ENCODE data around the gene ASTN2. TPM values are rescaled to one million over a fixed set of nuclear protein-coding genes. Genes with fewer than 3 reads are reported as not detected.

Gene ASTN2
- total and polyA plus RNA-seq, 2 donors: 3.1 to 10.2 TPM

- no peak overlapping the region for H3K27ac ChIP-seq (ENCODE audit: low read depth)
- DNase-seq (ENCODE audit: extremely low spot score): no peak
- H3K4me3 ChIP-seq (ENCODE audit: low read depth, low read length): no peak overlapping the region
- 73% methylated on average over 2 of the region's 2 CpGs for WGBS
- H3K4me1 ChIP-seq (ENCODE audit: insufficient read depth): no peaks in the 10 kb centered on the region
- no peaks in the 10 kb centered on the region for H3K36me3 ChIP-seq (ENCODE audit: insufficient read depth)
These were observed 651.1 kb downstream of the ASTN2 start for GRCh38 chr9:116763770-116764169.

DNA sequence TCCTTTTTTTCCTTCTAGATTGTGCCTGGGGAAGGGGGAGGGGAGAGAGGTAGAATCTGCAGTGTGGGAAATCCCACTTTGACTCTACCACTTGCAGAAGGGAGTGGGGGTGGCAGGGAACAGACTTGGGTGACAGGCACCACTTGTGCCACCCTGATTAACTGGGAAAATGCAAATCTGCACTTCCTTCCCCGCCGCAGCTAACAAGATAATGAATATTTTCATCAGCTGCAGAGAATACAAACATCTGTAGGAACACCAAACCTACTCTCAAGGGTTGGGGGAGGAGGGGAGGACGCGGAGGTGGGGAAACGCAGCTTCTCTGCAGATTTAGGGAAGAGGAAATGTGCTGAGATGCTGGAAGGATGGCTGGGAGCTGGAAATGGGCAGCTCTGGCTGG, 654.2 kb downstream of the ASTN2 start:
- Histone ChIP-seq H3K27ac (ENCODE audit: low read depth) (no peak overlapping the region), H3K36me3 (ENCODE audit: insufficient read depth) (no peaks in the 10 kb centered on the region), H3K4me3 (ENCODE audit: low read depth, low read length) (no peak overlapping the region), H3K4me1 (ENCODE audit: insufficient read depth) (no peaks in the 10 kb centered on the region)
- no peak for DNase-seq (ENCODE audit: extremely low spot score)
- 46% methylated on average over 5 of the region's 5 CpGs for WGBS

DNA sequence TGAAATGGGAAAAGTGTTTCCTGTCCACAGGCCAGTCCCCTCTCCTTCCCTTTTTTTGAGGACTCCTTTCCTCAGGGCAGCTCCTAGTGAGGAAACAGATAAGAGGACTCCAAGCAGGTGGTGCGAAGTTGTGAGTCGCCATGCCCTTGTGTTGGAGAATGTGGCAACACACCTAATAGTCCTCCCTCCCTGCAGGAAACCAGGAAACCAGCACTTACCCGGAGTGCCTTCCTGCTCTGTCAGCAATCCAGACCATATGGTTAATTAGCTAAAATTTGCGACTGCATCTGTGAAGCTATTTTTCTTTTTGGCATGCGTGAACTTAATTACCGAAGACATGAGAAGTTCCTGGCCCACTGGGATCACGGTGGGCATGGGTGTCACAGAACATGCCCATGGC, 657.8 kb downstream of the ASTN2 start:
- DNase-seq (ENCODE audit: extremely low spot score): no peak
- Histone ChIP-seq H3K36me3 (ENCODE audit: insufficient read depth) (no peaks in the 10 kb centered on the region), H3K4me3 (ENCODE audit: low read depth, low read length) (no peak overlapping the region), H3K27ac (ENCODE audit: low read depth) (no peak overlapping the region), H3K4me1 (ENCODE audit: insufficient read depth) (no peaks in the 10 kb centered on the region)
- 61% methylated on average over 7 of the region's 7 CpGs for WGBS

GRCh38 chr9:116753389-116753788, 661.5 kb downstream of the ASTN2 start:
- no peak overlapping the region for H3K4me3 ChIP-seq (ENCODE audit: low read depth, low read length)
- no peaks in the 10 kb centered on the region for H3K36me3 ChIP-seq (ENCODE audit: insufficient read depth)
- DNase-seq (ENCODE audit: extremely low spot score): no peak
- H3K4me1 ChIP-seq (ENCODE audit: insufficient read depth): no peaks in the 10 kb centered on the region
- no peak overlapping the region for H3K27ac ChIP-seq (ENCODE audit: low read depth)
- WGBS: 71% methylated on average over 1 of the region's 1 CpG

GRCh38 chr9:116750510-116750909, 664.3 kb downstream of the ASTN2 start:
- Histone ChIP-seq H3K36me3 (ENCODE audit: insufficient read depth) (no peaks in the 10 kb centered on the region), H3K4me3 (ENCODE audit: low read depth, low read length) (no peak overlapping the region), H3K4me1 (ENCODE audit: insufficient read depth) (no peaks in the 10 kb centered on the region), H3K27ac (ENCODE audit: low read depth) (no peak overlapping the region)
- no peak for DNase-seq (ENCODE audit: extremely low spot score)
- 55% methylated on average over 2 of the region's 2 CpGs for WGBS

- Histone ChIP-seq H3K36me3 (ENCODE audit: insufficient read depth) (no peaks in the 10 kb centered on the region), H3K4me3 (ENCODE audit: low read depth, low read length) (no peak overlapping the region), H3K27ac (ENCODE audit: low read depth) (no peak overlapping the region), H3K4me1 (ENCODE audit: insufficient read depth) (no peaks in the 10 kb centered on the region)
- WGBS: 59% methylated on average over 2 of the region's 2 CpGs
- no peak for DNase-seq (ENCODE audit: extremely low spot score)
These were observed 665.1 kb downstream of the ASTN2 start for GRCh38 chr9:116749772-116750171.

DNA sequence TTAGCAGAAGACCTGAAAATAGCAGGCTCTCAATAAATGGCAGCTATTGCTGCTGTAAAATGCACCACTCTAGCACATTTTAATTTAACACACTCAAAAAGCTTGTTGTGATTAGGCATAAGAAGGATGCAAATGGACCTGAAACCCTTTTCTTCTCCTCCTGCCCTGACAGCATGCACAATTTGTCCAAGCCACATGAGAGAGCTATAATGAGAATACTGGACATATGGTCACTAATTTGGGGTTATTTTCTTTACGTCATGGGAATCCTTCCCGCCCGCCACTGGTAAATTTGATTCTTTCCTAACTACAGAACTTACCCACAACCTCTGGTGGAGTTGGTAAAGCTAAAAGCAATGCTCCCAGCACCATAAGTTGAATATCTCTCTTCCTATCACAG, 665.7 kb downstream of the ASTN2 start:
- WGBS: 92% methylated on average over 3 of the region's 3 CpGs
- no peak for DNase-seq (ENCODE audit: extremely low spot score)

GRCh38 chr9:116741742-116742141, 673.1 kb downstream of the ASTN2 start:
- Histone ChIP-seq H3K36me3 (ENCODE audit: insufficient read depth) (no peaks in the 10 kb centered on the region), H3K27ac (ENCODE audit: low read depth) (no peak overlapping the region), H3K4me1 (ENCODE audit: insufficient read depth) (no peaks in the 10 kb centered on the region), H3K4me3 (ENCODE audit: low read depth, low read length) (no peak overlapping the region)
- no peak for DNase-seq (ENCODE audit: extremely low spot score)
- WGBS: 72% methylated on average over 2 of the region's 2 CpGs

More for the DNA sequence above, 665.7 kb downstream of the ASTN2 start:
- H3K4me3 ChIP-seq (ENCODE audit: low read depth, low read length): no peak overlapping the region
- H3K4me1 ChIP-seq (ENCODE audit: insufficient read depth): no peaks in the 10 kb centered on the region
- H3K27ac ChIP-seq (ENCODE audit: low read depth): no peak overlapping the region
- no peaks in the 10 kb centered on the region for H3K36me3 ChIP-seq (ENCODE audit: insufficient read depth)

DNA sequence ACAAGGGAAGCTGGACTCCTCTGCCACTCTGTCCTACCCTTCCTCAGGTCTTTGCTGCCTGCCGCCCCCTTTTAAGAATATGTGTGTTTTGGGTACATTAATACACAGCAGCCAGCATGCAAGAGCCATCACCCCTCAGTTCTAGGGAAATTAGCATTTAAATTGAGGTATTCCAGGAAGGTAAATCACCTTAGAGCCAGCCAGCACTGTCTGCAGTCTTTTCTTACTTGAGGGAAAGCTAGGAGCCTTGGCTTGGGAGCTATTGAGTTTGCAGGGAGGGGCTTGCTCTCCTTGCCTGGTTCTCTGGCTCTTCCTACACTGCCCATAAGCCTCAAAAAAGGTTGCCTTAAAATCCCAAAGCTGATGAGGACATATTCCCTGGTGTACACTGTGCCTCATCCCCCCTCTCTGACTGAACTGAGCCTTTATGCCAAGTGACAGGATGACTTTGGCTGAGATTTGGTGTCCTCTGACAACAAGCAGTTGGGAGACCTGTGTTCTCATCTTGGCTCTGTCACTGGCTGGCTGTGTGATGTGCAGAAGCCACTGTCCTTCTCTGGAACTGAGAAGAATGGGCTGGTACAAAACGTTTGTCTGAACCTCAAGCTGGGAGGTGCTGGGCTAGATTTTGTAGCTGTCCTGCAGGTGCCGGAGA, 673.6 kb downstream of the ASTN2 start:
- 61% methylated on average over 3 of the region's 3 CpGs for WGBS
- DNase-seq (ENCODE audit: extremely low spot score): no peak
- no peaks in the 10 kb centered on the region for H3K4me1 ChIP-seq (ENCODE audit: insufficient read depth)

DNA sequence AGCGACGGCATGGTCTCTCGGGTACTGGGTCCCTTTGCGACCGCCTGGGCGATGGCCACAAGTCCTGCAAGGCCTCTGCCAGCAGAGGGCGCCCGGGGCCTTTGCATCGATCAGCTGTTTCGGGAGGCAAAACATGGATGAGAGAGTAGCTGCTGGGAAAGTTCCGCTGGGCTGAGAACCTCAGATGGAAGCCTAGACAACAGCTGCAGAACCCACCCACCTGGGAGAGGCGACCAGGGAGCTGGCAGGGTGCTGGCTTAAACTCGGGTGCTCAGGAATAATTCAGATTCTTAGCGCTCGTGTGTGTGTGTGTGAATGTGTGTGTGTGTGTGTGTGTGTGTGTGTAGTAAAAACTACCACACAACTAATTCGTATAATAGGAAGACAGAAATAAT, 677.7 kb downstream of the ASTN2 start:
- Histone ChIP-seq H3K4me3 (ENCODE audit: low read depth, low read length) (no peak overlapping the region), H3K27ac (ENCODE audit: low read depth) (no peak overlapping the region), H3K4me1 (ENCODE audit: insufficient read depth) (no peaks in the 10 kb centered on the region), H3K36me3 (ENCODE audit: insufficient read depth) (no peaks in the 10 kb centered on the region)
- peak; percentile 7 for DNase-seq (ENCODE audit: extremely low spot score)
- 20% methylated on average over 16 of the region's 16 CpGs for WGBS

More for the DNA sequence above, 673.6 kb downstream of the ASTN2 start:
- Histone ChIP-seq H3K4me3 (ENCODE audit: low read depth, low read length) (no peak overlapping the region), H3K27ac (ENCODE audit: low read depth) (no peak overlapping the region), H3K36me3 (ENCODE audit: insufficient read depth) (no peaks in the 10 kb centered on the region)

DNA sequence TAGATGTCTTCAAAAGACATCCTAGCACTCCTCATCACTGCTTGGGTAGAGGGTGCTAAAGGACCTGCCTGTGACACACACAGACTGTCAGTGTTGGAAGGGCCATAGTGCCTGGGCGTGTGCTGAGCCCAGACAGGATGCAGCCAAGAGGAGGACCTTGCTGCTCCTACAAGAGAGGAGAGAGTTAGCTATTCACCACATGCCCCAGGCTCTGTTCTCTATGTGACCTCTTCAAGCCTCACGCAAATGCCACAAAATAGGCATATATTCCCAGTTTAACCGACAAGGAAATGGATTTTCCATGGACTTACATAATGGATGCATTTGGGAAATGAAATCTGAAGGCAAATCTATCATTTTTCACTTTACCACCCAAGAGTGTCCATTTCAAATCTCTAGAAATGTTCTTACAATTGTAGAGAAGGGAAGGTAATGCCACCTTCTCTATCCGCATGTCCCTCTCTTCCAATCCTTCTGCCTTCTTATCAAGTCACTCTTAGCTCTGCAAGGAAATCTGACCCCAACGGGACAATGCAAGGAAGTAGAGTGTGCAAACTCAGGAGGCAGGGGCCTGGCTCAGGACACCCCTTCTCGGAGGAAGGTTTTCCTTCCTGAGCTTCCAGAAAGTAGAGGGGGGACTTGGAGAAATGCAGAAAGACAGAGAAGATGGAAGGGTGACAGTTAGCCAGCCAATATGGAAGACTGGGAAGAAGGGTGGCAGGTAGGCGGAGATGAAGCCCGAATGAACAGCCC, 678.3 kb downstream of the ASTN2 start:
- WGBS: 62% methylated on average over 8 of the region's 8 CpGs
- no peak for DNase-seq (ENCODE audit: extremely low spot score)
- H3K4me3 ChIP-seq (ENCODE audit: low read depth, low read length): no peak overlapping the region
- no peaks in the 10 kb centered on the region for H3K4me1 ChIP-seq (ENCODE audit: insufficient read depth)
- no peak overlapping the region for H3K27ac ChIP-seq (ENCODE audit: low read depth)
- H3K36me3 ChIP-seq (ENCODE audit: insufficient read depth): no peaks in the 10 kb centered on the region

DNA sequence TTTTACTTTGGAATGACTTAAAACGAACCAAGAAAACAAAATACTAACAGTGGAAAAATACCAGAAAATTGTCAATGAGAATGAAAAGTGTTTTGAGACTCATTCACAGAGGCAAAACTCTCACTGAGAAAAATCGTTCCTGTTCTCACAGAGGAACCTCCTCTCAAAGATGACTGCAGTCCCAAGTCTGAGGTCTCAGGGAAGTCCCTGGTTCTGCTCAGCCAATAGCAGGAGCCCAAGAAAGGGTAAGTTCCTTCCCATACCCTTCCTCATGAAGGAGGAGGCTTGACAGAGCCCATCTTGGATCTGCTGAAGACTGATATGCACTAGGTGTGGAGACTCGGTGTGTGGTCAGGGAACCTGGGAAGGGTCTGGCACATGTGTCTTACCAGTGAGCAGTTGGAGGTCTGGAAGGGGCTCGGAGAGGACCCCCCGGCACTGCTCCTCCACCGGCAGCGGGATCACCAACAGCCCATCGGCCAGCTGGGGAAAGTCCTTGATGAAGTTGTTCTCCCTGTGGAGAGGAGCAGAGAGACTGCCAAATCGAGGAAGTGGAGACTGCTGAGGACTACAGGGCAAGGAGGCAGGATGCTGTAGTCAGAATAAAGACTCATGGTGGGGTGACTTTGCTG, 681.7 kb downstream of the ASTN2 start:
- DNase-seq (ENCODE audit: extremely low spot score): no peak
- Histone ChIP-seq H3K4me1 (ENCODE audit: insufficient read depth) (no peaks in the 10 kb centered on the region), H3K27ac (ENCODE audit: low read depth) (no peak overlapping the region), H3K4me3 (ENCODE audit: low read depth, low read length) (no peak overlapping the region), H3K36me3 (ENCODE audit: insufficient read depth) (no peaks in the 10 kb centered on the region)
- 81% methylated on average over 9 of the region's 9 CpGs for WGBS

- Histone ChIP-seq H3K36me3 (ENCODE audit: insufficient read depth) (no peaks in the 10 kb centered on the region), H3K27ac (ENCODE audit: low read depth) (no peak overlapping the region), H3K4me1 (ENCODE audit: insufficient read depth) (no peaks in the 10 kb centered on the region), H3K4me3 (ENCODE audit: low read depth, low read length) (no peak overlapping the region)
- DNase-seq (ENCODE audit: extremely low spot score): no peak
These were observed 688.3 kb downstream of the ASTN2 start for GRCh38 chr9:116726602-116727001.

DNA sequence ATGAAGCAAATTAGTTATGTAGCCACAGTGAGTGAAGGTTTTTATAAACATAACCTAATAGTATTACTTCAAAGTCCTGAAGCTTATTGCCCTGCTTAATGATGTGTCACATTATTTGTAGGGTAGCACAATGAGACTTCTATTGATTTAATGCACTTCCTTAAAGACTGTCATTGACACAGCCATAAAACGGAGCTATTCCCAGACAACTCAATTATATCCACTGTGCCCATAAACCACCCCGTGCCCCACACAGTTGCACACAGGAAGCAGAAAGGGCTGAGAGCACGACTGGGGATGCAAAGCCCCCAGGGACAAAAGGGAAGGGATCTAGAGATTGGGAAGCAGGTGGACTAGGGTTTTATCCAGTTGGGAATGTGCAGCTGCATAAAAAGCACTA, 690.7 kb downstream of the ASTN2 start:
- H3K4me3 ChIP-seq (ENCODE audit: low read depth, low read length): no peak overlapping the region
- 15% methylated on average over 3 of the region's 3 CpGs for WGBS
- no peaks in the 10 kb centered on the region for H3K36me3 ChIP-seq (ENCODE audit: insufficient read depth)
- DNase-seq (ENCODE audit: extremely low spot score): no peak
- no peaks in the 10 kb centered on the region for H3K4me1 ChIP-seq (ENCODE audit: insufficient read depth)
- H3K27ac ChIP-seq (ENCODE audit: low read depth): no peak overlapping the region

All from urinary bladder (tissue), 4 donors.